ENCODE measurements around the gene NHLRC2. TPM values are rescaled to one million over a fixed set of nuclear protein-coding genes. Genes with fewer than 3 reads are reported as not detected.

Gene NHLRC2
- total RNA-seq: 28.2 and 34.5 TPM in 2 replicates
- polyA plus RNA-seq: 4.3 and 5.2 TPM in 2 replicates
- polyA plus RNA-seq (2011; cell fraction: cytosol; rRNA removed): 4.2 and 4.6 TPM in 2 replicates
- 11.4 and 13.7 TPM in 2 replicates for polyA plus RNA-seq (2011; cell fraction: nucleus; rRNA removed)
- polyA plus RNA-seq (2012): 6.0 and 6.5 TPM in 2 replicates
- 25.8 and 40.7 TPM in 2 replicates for polyA minus RNA-seq
- 14.7 TPM for polyA minus RNA-seq (2011; cell fraction: cytosol; rRNA and poly(A)+ RNA removed)
- polyA minus RNA-seq (2011; cell fraction: nucleus; rRNA and poly(A)+ RNA removed): 40.8 and 52.8 TPM in 2 replicates
- Bru-seq, nascent RNA: percentile 91 among the genes with signal in this experiment
- percentile 91 among the genes with signal in this experiment for BruChase-seq, experiment 1, labeled RNA remaining after a 6-hour chase
- BruChase-seq, experiment 2, labeled RNA remaining after a 2-hour chase: percentile 91 among the genes with signal in this experiment
- long read RNA-seq, full-length matches to known transcripts: 5 of 6 reads
- long read RNA-seq, partial matches to known transcripts: 0 of 6 reads
- long read RNA-seq, other reads (novel, unspliced or antisense): 1 of 6 reads

GRCh38 chr10:113854013-113854760 is at the start of gene NHLRC2, which contains the start of gene DCLRE1A:
Gene NHLRC2, plus strand, starts transcription at chr10:113854661. Its CDS starts 212 bp downstream, at chr10:113854873.
Gene DCLRE1A, minus strand, starts transcription at chr10:113854082. Its CDS starts 900 bp downstream, at chr10:113853182.
- POLR2A ChIA-PET: no interaction called here
- no peaks in the 10 kb centered on the region for H4K20me1 ChIP-seq (replicated peaks; ENCODE audit: control insufficient read depth, extremely low read depth, insufficient read depth, low read length)
- no peaks in the 10 kb centered on the region for H3K27me3 ChIP-seq (ENCODE audit: control insufficient read depth in 2 of 2, insufficient read depth in 2 of 2, low read length in 2 of 2)
- DNase-seq (ENCODE audit: low read depth, low spot score): peak; percentile 84
- peaks cover 37% of the 10 kb centered on the region for H3K79me2 ChIP-seq (ENCODE audit: control insufficient read depth, insufficient read depth, low read length)
- H2AFZ ChIP-seq (ENCODE audit: low read depth, low read length): peak within 1 kb of the TSS; percentile 90
- BruUV-seq (replicated peaks): no TSS peak
- no peak for FAIRE-seq
- H3K36me3 ChIP-seq (ENCODE audit: control insufficient read depth in 2 of 2, extremely low read depth in 1 of 2, insufficient read depth in 2 of 2, low read length in 2 of 2): peaks cover 0 to 2% of the 10 kb centered on the region in 2 experiments
- H3K9me3 ChIP-seq (replicated peaks; ENCODE audit: control insufficient read depth, insufficient read depth, low read length): no peaks in the 10 kb centered on the region
- dilution Hi-C loops (cut with MboI; ENCODE audit: extremely low pct_ligation_motif_present, low sequenced_read_pairs) (no loop called here), intact Hi-C loops (cut with micrococcal nuclease) (loop anchor here (1.0 to 2.0 kb wide), 4 partner anchors 77 to 247 kb away; partner anchors contain the start of gene ADRB1)
- H3K4me1 ChIP-seq (ENCODE audit: control insufficient read depth, extremely low read depth, insufficient read depth, low read length): peaks cover 43% of the 10 kb centered on the region
- peak within 1 kb of the TSS; percentile 96 for H3K4me2 ChIP-seq (ENCODE audit: insufficient read depth, low read length)
- peak within 1 kb of the TSS; percentile 87 to 99 (median 87) for H3K4me3 ChIP-seq (replicated peaks in 1 of 3; ENCODE audit: insufficient read depth in 1 of 3, low read depth in 1 of 3, low read length in 3 of 3)
- H3K9ac ChIP-seq (replicated peaks; ENCODE audit: extremely low read depth, insufficient read depth, low read length): peak within 1 kb of the TSS; percentile 98
- CTCF ChIA-PET: no interaction called here
- H3K27ac ChIP-seq (ENCODE audit: insufficient read depth, low read depth, low read length): peak within 1 kb of the TSS; percentile 96
- no peak for TF ChIP-seq JUN (IDR thresholded peaks at IDR 0.05; ENCODE audit: borderline replicate concordance, insufficient read depth, insufficient read length, low read depth)
- TF ChIP-seq MAX (IDR thresholded peaks at IDR 0.05; ENCODE audit: insufficient read depth, insufficient read length): no peak
- no peak for TF ChIP-seq FOS (IDR thresholded peaks at IDR 0.05; ENCODE audit: borderline replicate concordance, insufficient read depth, low read length)
- no peak for TF ChIP-seq POLR2AphosphoS5 (IDR thresholded peaks at IDR 0.05; ENCODE audit: insufficient read depth, low read depth, low read length)
- TF ChIP-seq MYC (IDR thresholded peaks at IDR 0.05; ENCODE audit: low read depth, low read length): no peak
- TF ChIP-seq POLR2A (IDR thresholded peaks at IDR 0.05; ENCODE audit: low read depth, low read length): no peak
- TF ChIP-seq GATA2 (IDR thresholded peaks at IDR 0.05; ENCODE audit: insufficient read depth, insufficient read length, low read depth, low read length): no peak
- no peak for TF ChIP-seq CTCF (IDR thresholded peaks at IDR 0.05; ENCODE audit: extremely low read depth in 1 of 2, insufficient read depth in 1 of 2, low read depth in 1 of 2, low read length in 2 of 2)
- TF ChIP-seq EZH2 (IDR thresholded peaks at IDR 0.05; ENCODE audit: borderline replicate concordance, low read depth, low read length, severe bottlenecking): no peak
- no peaks in the 10 kb centered on the region for H3K9me1 ChIP-seq (replicated peaks; ENCODE audit: control insufficient read depth, extremely low read depth, insufficient read depth, low read length)

Measured in endothelial cell of umbilical vein (primary cell).